Measurements from ENCODE around the gene SLC12A3.
A peak's percentile ranks its signal among the peaks of the same experiment; 100 is the strongest.

The SLC12A3 gene

GRCh38 chr16:56855201-56855600 is 9.8 kb upstream of the SLC12A3 start:
- Histone ChIP-seq H3K9ac (ENCODE audit: low read length) (no peak overlapping the region), H2BK15ac (replicated peaks; ENCODE audit: low read depth) (no peak overlapping the region), H3K4ac (ENCODE audit: low read depth, low read length) (no peak overlapping the region), H4K5ac (ENCODE audit: low read length) (no peak overlapping the region), H2BK5ac (ENCODE audit: low read length) (no peak overlapping the region), H3K4me2 (ENCODE audit: low read length) (no peak overlapping the region), H3K56ac (ENCODE audit: low read length) (no peak overlapping the region), H4K8ac (ENCODE audit: low read depth, low read length) (no peak overlapping the region), H3K36me3 (ENCODE audit: control insufficient read depth, insufficient read depth, low read length) (no peaks in the 10 kb centered on the region), H3K4me1 (ENCODE audit: control insufficient read depth, low read depth, low read length) (peaks cover 7% of the 10 kb centered on the region), H3K79me2 (ENCODE audit: control insufficient read depth, insufficient read depth, low read length) (no peaks in the 10 kb centered on the region), H2AK5ac (ENCODE audit: low read length) (no peak overlapping the region), H3K4me3 (ENCODE audit: low read length) (no peak overlapping the region), H3K27ac (ENCODE audit: low read depth, low read length) (no peak overlapping the region), H3K79me1 (ENCODE audit: low read length) (no peaks in the 10 kb centered on the region), H2BK120ac (ENCODE audit: low read depth, low read length) (no peak overlapping the region), H3K27me3 (ENCODE audit: insufficient read depth, low read length, poor library complexity) (no peaks in the 10 kb centered on the region), H3K23ac (ENCODE audit: low read length) (no peak overlapping the region), H3K18ac (ENCODE audit: low read length) (no peak overlapping the region)
- WGBS (ENCODE audit: extremely low coverage, insufficient coverage, low lambda C conversion rate) = no CpG with 5 or more reads among the region's 6 CpGs
- no peak for DNase-seq

GRCh38 chr16:56855946-56856345 is 9.1 kb upstream of the SLC12A3 start:
- no peak overlapping the region for H3K27ac ChIP-seq (ENCODE audit: low read depth, low read length)
- no peak overlapping the region for H3K4me2 ChIP-seq (ENCODE audit: low read length)
- no peak overlapping the region for H2BK120ac ChIP-seq (ENCODE audit: low read depth, low read length)
- H3K56ac ChIP-seq (ENCODE audit: low read length) = no peak overlapping the region
- no peak overlapping the region for H3K18ac ChIP-seq (ENCODE audit: low read length)
- H3K4me3 ChIP-seq (ENCODE audit: low read length) = no peak overlapping the region
- H2AK5ac ChIP-seq (ENCODE audit: low read length) = no peak overlapping the region
- no peaks in the 10 kb centered on the region for H3K36me3 ChIP-seq (ENCODE audit: control insufficient read depth, insufficient read depth, low read length)
- no peaks in the 10 kb centered on the region for H3K27me3 ChIP-seq (ENCODE audit: insufficient read depth, low read length, poor library complexity)
- no peak overlapping the region for H3K23ac ChIP-seq (ENCODE audit: low read length)
- no peak overlapping the region for H3K9ac ChIP-seq (ENCODE audit: low read length)
- H3K79me2 ChIP-seq (ENCODE audit: control insufficient read depth, insufficient read depth, low read length) = no peaks in the 10 kb centered on the region
- H2BK5ac ChIP-seq (ENCODE audit: low read length) = no peak overlapping the region
- DNase-seq = no peak
- H4K8ac ChIP-seq (ENCODE audit: low read depth, low read length) = no peak overlapping the region
- H3K79me1 ChIP-seq (ENCODE audit: low read length) = no peaks in the 10 kb centered on the region
- H3K4me1 ChIP-seq (ENCODE audit: control insufficient read depth, low read depth, low read length) = peaks cover 11% of the 10 kb centered on the region
- no peak overlapping the region for H2BK15ac ChIP-seq (replicated peaks; ENCODE audit: low read depth)
- no peak overlapping the region for H3K4ac ChIP-seq (ENCODE audit: low read depth, low read length)
- H4K5ac ChIP-seq (ENCODE audit: low read length) = no peak overlapping the region
- no CpG with 5 or more reads among the region's 4 CpGs for WGBS (ENCODE audit: extremely low coverage, insufficient coverage, low lambda C conversion rate)

- Histone ChIP-seq H3K27me3 (ENCODE audit: insufficient read depth, low read length, poor library complexity) (no peaks in the 10 kb centered on the region), H2AK5ac (ENCODE audit: low read length) (no peak overlapping the region), H3K36me3 (ENCODE audit: control insufficient read depth, insufficient read depth, low read length) (no peaks in the 10 kb centered on the region), H2BK5ac (ENCODE audit: low read length) (no peak overlapping the region), H3K18ac (ENCODE audit: low read length) (no peak overlapping the region), H3K79me2 (ENCODE audit: control insufficient read depth, insufficient read depth, low read length) (no peaks in the 10 kb centered on the region), H2BK15ac (replicated peaks; ENCODE audit: low read depth) (no peak overlapping the region), H3K23ac (ENCODE audit: low read length) (no peak overlapping the region), H3K4me2 (ENCODE audit: low read length) (no peak overlapping the region), H3K9ac (ENCODE audit: low read length) (no peak overlapping the region), H4K5ac (ENCODE audit: low read length) (no peak overlapping the region), H3K4me1 (ENCODE audit: control insufficient read depth, low read depth, low read length) (peaks cover 15% of the 10 kb centered on the region), H4K8ac (ENCODE audit: low read depth, low read length) (no peak overlapping the region), H3K27ac (ENCODE audit: low read depth, low read length) (no peak overlapping the region), H3K4ac (ENCODE audit: low read depth, low read length) (no peak overlapping the region), H3K4me3 (ENCODE audit: low read length) (no peak overlapping the region), H3K56ac (ENCODE audit: low read length) (no peak overlapping the region), H2BK120ac (ENCODE audit: low read depth, low read length) (no peak overlapping the region), H3K79me1 (ENCODE audit: low read length) (no peaks in the 10 kb centered on the region)
- WGBS (ENCODE audit: extremely low coverage, insufficient coverage, low lambda C conversion rate) = no CpG with 5 or more reads among the region's 6 CpGs
- no peak for DNase-seq
Observed at GRCh38 chr16:56856876-56857447, 8.0 kb upstream of the SLC12A3 start.

- Histone ChIP-seq H3K79me2 (ENCODE audit: control insufficient read depth, insufficient read depth, low read length) (no peaks in the 10 kb centered on the region), H3K9ac (ENCODE audit: low read length) (no peak overlapping the region), H2BK5ac (ENCODE audit: low read length) (no peak overlapping the region), H3K79me1 (ENCODE audit: low read length) (no peaks in the 10 kb centered on the region), H3K18ac (ENCODE audit: low read length) (no peak overlapping the region), H3K4me2 (ENCODE audit: low read length) (no peak overlapping the region), H3K23ac (ENCODE audit: low read length) (no peak overlapping the region), H4K8ac (ENCODE audit: low read depth, low read length) (no peak overlapping the region), H3K4me1 (ENCODE audit: control insufficient read depth, low read depth, low read length) (peaks cover 18% of the 10 kb centered on the region), H3K27ac (ENCODE audit: low read depth, low read length) (no peak overlapping the region), H4K5ac (ENCODE audit: low read length) (no peak overlapping the region), H3K4ac (ENCODE audit: low read depth, low read length) (no peak overlapping the region), H2AK5ac (ENCODE audit: low read length) (no peak overlapping the region), H3K36me3 (ENCODE audit: control insufficient read depth, insufficient read depth, low read length) (no peaks in the 10 kb centered on the region), H3K27me3 (ENCODE audit: insufficient read depth, low read length, poor library complexity) (no peaks in the 10 kb centered on the region), H2BK15ac (replicated peaks; ENCODE audit: low read depth) (no peak overlapping the region), H2BK120ac (ENCODE audit: low read depth, low read length) (no peak overlapping the region), H3K4me3 (ENCODE audit: low read length) (no peak overlapping the region), H3K56ac (ENCODE audit: low read length) (peak overlapping the region; percentile 10)
- DNase-seq = no peak
- WGBS (ENCODE audit: extremely low coverage, insufficient coverage, low lambda C conversion rate) = no CpG with 5 or more reads among the region's 14 CpGs
Observed at GRCh38 chr16:56858374-56858773, 6.6 kb upstream of the SLC12A3 start.

GRCh38 chr16:56859636-56860035 is 5.4 kb upstream of the SLC12A3 start:
- no CpG with 5 or more reads among the region's 2 CpGs for WGBS (ENCODE audit: extremely low coverage, insufficient coverage, low lambda C conversion rate)
- peaks cover 18% of the 10 kb centered on the region for H3K4me1 ChIP-seq (ENCODE audit: control insufficient read depth, low read depth, low read length)

More at GRCh38 chr16:56859636-56860035, 5.4 kb upstream of the SLC12A3 start:
- no peaks in the 10 kb centered on the region for H3K36me3 ChIP-seq (ENCODE audit: control insufficient read depth, insufficient read depth, low read length)
- peak overlapping the region; percentile 40 for H3K56ac ChIP-seq (ENCODE audit: low read length)
- no peaks in the 10 kb centered on the region for H3K79me1 ChIP-seq (ENCODE audit: low read length)
- no peak overlapping the region for H4K5ac ChIP-seq (ENCODE audit: low read length)
- no peak overlapping the region for H4K8ac ChIP-seq (ENCODE audit: low read depth, low read length)
- no peak overlapping the region for H3K23ac ChIP-seq (ENCODE audit: low read length)
- H3K79me2 ChIP-seq (ENCODE audit: control insufficient read depth, insufficient read depth, low read length) = no peaks in the 10 kb centered on the region
- no peak overlapping the region for H3K27ac ChIP-seq (ENCODE audit: low read depth, low read length)
- no peak for DNase-seq
- no peak overlapping the region for H3K4me3 ChIP-seq (ENCODE audit: low read length)
- no peaks in the 10 kb centered on the region for H3K27me3 ChIP-seq (ENCODE audit: insufficient read depth, low read length, poor library complexity)
- H2AK5ac ChIP-seq (ENCODE audit: low read length) = peak overlapping the region; percentile 77
- H2BK5ac ChIP-seq (ENCODE audit: low read length) = no peak overlapping the region
- H2BK15ac ChIP-seq (replicated peaks; ENCODE audit: low read depth) = no peak overlapping the region
- no peak overlapping the region for H3K4me2 ChIP-seq (ENCODE audit: low read length)
- H3K9ac ChIP-seq (ENCODE audit: low read length) = no peak overlapping the region
- peak overlapping the region; percentile 18 for H3K4ac ChIP-seq (ENCODE audit: low read depth, low read length)
- H2BK120ac ChIP-seq (ENCODE audit: low read depth, low read length) = no peak overlapping the region
- H3K18ac ChIP-seq (ENCODE audit: low read length) = no peak overlapping the region

All from mesendoderm (in vitro differentiated cells).